ENCODE measurements around the gene DGKI. TPM values are rescaled to one million over a fixed set of nuclear protein-coding genes. Genes with fewer than 3 reads are reported as not detected.

Gene DGKI
- total and polyA plus RNA-seq, 2 experiments from 2014 or later, result 0.16 to 1.0 TPM

DNA sequence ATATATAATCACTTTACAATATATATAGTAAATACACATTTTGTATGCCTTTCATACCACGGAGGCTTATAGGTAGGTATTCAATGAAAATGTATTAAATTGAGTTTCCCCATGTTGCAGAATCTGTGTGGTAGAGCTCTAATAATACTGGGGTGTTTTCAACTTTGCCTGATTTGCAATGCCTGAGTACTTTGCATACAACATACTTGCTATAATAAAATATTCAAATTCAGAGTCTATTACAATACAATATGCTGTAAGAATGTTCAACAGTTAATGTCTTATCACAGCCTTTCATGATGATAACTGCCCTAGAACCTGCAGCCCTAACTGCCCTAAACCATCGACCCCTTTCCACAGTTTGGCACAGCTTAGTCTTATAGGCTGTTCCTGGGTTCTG is 114.6 kb downstream of the DGKI start:
- Histone ChIP-seq H3K9me2 (ENCODE audit: insufficient read depth) (peaks cover 21% of the 10 kb centered on the region; the same call in 1 of the 2 replicates), H3F3A (replicated peaks; ENCODE audit: low read depth) (no peaks in the 10 kb centered on the region), H3K4me1 (ENCODE audit: insufficient read depth) (no peaks in the 10 kb centered on the region), H3K27me3 (ENCODE audit: insufficient read depth) (no peaks in the 10 kb centered on the region), H3K79me2 (replicated peaks; ENCODE audit: insufficient read depth) (no peaks in the 10 kb centered on the region), H3K27ac (ENCODE audit: low read depth) (no peak overlapping the region), H3K36me3 (ENCODE audit: insufficient read depth) (no peaks in the 10 kb centered on the region), H4K20me1 (replicated peaks; ENCODE audit: insufficient read depth) (no peaks in the 10 kb centered on the region), H3K4me3 (no peak overlapping the region), H3K4me2 (no peak overlapping the region), H2AFZ (no peak overlapping the region)
- Mint-ChIP-seq H3K9me3 (no peaks in the 10 kb centered on the region), H3K27ac (no peak overlapping the region), H3K4me1 (peaks cover 7% of the 10 kb centered on the region; the same call in 2 of the 3 replicates), H3K4me3 (no peak overlapping the region), H3K36me3 (ENCODE audit: low read depth) (no peaks in the 10 kb centered on the region), H3K27me3 (ENCODE audit: insufficient read depth, low read depth, poor library complexity) (no peaks in the 10 kb centered on the region)
- TF ChIP-seq NANOG (IDR thresholded peaks at IDR 0.05; ENCODE audit: borderline replicate concordance) (no peak), ZNF114 (CRISPR knock-in tag; IDR thresholded peaks at IDR 0.05) (no peak), POLR2AphosphoS5 (IDR thresholded peaks at IDR 0.05; ENCODE audit: low read depth) (no peak), EZH2phosphoT487 (IDR thresholded peaks at IDR 0.05; ENCODE audit: unreplicated experiment) (no peak), ZNF331 (CRISPR knock-in tag; IDR thresholded peaks at IDR 0.05; ENCODE audit: low read depth) (no peak), EZH2 (IDR thresholded peaks at IDR 0.05; ENCODE audit: low read depth, unreplicated experiment) (no peak), JUNB (IDR thresholded peaks at IDR 0.05; ENCODE audit: unreplicated experiment) (no peak), STAT1 (IDR thresholded peaks at IDR 0.05; ENCODE audit: unreplicated experiment) (no peak), CREB1 (CRISPR knock-in tag; IDR thresholded peaks at IDR 0.05; ENCODE audit: low read depth) (no peak)
- TF ChIP-seq, protein P1, sequence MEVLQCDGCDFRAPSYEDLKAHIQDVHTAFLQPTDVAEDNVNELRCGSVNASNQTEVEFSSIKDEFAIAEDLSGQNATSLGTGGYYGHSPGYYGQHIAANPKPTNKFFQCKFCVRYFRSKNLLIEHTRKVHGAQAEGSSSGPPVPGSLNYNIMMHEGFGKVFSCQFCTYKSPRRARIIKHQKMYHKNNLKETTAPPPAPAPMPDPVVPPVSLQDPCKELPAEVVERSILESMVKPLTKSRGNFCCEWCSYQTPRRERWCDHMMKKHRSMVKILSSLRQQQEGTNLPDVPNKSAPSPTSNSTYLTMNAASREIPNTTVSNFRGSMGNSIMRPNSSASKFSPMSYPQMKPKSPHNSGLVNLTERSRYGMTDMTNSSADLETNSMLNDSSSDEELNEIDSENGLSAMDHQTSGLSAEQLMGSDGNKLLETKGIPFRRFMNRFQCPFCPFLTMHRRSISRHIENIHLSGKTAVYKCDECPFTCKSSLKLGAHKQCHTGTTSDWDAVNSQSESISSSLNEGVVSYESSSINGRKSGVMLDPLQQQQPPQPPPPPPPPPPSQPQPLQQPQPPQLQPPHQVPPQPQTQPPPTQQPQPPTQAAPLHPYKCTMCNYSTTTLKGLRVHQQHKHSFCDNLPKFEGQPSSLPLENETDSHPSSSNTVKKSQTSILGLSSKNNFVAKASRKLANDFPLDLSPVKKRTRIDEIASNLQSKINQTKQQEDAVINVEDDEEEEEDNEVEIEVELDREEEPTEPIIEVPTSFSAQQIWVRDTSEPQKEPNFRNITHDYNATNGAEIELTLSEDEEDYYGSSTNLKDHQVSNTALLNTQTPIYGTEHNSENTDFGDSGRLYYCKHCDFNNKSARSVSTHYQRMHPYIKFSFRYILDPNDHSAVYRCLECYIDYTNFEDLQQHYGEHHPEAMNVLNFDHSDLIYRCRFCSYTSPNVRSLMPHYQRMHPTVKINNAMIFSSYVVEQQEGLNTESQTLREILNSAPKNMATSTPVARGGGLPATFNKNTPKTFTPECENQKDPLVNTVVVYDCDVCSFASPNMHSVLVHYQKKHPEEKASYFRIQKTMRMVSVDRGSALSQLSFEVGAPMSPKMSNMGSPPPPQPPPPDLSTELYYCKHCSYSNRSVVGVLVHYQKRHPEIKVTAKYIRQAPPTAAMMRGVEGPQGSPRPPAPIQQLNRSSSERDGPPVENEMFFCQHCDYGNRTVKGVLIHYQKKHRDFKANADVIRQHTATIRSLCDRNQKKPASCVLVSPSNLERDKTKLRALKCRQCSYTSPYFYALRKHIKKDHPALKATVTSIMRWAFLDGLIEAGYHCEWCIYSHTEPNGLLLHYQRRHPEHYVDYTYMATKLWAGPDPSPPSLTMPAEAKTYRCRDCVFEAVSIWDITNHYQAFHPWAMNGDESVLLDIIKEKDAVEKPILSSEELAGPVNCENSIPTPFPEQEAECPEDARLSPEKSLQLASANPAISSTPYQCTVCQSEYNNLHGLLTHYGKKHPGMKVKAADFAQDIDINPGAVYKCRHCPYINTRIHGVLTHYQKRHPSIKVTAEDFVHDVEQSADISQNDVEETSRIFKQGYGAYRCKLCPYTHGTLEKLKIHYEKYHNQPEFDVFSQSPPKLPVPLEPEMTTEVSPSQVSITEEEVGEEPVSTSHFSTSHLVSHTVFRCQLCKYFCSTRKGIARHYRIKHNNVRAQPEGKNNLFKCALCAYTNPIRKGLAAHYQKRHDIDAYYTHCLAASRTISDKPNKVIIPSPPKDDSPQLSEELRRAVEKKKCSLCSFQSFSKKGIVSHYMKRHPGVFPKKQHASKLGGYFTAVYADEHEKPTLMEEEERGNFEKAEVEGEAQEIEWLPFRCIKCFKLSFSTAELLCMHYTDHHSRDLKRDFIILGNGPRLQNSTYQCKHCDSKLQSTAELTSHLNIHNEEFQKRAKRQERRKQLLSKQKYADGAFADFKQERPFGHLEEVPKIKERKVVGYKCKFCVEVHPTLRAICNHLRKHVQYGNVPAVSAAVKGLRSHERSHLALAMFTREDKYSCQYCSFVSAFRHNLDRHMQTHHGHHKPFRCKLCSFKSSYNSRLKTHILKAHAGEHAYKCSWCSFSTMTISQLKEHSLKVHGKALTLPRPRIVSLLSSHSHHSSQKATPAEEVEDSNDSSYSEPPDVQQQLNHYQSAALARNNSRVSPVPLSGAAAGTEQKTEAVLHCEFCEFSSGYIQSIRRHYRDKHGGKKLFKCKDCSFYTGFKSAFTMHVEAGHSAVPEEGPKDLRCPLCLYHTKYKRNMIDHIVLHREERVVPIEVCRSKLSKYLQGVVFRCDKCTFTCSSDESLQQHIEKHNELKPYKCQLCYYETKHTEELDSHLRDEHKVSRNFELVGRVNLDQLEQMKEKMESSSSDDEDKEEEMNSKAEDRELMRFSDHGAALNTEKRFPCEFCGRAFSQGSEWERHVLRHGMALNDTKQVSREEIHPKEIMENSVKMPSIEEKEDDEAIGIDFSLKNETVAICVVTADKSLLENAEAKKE (CRISPR knock-in tag; IDR thresholded peaks at IDR 0.05), result no peak
- TF ChIP-seq, protein P2, sequence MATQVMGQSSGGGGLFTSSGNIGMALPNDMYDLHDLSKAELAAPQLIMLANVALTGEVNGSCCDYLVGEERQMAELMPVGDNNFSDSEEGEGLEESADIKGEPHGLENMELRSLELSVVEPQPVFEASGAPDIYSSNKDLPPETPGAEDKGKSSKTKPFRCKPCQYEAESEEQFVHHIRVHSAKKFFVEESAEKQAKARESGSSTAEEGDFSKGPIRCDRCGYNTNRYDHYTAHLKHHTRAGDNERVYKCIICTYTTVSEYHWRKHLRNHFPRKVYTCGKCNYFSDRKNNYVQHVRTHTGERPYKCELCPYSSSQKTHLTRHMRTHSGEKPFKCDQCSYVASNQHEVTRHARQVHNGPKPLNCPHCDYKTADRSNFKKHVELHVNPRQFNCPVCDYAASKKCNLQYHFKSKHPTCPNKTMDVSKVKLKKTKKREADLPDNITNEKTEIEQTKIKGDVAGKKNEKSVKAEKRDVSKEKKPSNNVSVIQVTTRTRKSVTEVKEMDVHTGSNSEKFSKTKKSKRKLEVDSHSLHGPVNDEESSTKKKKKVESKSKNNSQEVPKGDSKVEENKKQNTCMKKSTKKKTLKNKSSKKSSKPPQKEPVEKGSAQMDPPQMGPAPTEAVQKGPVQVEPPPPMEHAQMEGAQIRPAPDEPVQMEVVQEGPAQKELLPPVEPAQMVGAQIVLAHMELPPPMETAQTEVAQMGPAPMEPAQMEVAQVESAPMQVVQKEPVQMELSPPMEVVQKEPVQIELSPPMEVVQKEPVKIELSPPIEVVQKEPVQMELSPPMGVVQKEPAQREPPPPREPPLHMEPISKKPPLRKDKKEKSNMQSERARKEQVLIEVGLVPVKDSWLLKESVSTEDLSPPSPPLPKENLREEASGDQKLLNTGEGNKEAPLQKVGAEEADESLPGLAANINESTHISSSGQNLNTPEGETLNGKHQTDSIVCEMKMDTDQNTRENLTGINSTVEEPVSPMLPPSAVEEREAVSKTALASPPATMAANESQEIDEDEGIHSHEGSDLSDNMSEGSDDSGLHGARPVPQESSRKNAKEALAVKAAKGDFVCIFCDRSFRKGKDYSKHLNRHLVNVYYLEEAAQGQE (IDR thresholded peaks at IDR 0.05; ENCODE audit: unreplicated experiment), result no peak
- TF ChIP-seq, protein P3, sequence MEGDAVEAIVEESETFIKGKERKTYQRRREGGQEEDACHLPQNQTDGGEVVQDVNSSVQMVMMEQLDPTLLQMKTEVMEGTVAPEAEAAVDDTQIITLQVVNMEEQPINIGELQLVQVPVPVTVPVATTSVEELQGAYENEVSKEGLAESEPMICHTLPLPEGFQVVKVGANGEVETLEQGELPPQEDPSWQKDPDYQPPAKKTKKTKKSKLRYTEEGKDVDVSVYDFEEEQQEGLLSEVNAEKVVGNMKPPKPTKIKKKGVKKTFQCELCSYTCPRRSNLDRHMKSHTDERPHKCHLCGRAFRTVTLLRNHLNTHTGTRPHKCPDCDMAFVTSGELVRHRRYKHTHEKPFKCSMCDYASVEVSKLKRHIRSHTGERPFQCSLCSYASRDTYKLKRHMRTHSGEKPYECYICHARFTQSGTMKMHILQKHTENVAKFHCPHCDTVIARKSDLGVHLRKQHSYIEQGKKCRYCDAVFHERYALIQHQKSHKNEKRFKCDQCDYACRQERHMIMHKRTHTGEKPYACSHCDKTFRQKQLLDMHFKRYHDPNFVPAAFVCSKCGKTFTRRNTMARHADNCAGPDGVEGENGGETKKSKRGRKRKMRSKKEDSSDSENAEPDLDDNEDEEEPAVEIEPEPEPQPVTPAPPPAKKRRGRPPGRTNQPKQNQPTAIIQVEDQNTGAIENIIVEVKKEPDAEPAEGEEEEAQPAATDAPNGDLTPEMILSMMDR (conservative IDR thresholded peaks at IDR 0.05; ENCODE audit: low read depth in 2 of 2), result no peak
- TF ChIP-seq, protein P4, sequence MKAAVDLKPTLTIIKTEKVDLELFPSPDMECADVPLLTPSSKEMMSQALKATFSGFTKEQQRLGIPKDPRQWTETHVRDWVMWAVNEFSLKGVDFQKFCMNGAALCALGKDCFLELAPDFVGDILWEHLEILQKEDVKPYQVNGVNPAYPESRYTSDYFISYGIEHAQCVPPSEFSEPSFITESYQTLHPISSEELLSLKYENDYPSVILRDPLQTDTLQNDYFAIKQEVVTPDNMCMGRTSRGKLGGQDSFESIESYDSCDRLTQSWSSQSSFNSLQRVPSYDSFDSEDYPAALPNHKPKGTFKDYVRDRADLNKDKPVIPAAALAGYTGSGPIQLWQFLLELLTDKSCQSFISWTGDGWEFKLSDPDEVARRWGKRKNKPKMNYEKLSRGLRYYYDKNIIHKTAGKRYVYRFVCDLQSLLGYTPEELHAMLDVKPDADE (IDR thresholded peaks at IDR 0.05), result no peak
- DNase-seq (ENCODE audit: low spot score) (no peak), ATAC-seq (no peak)

Data from GM23338 (cell line).